SH-SY5Y (cell line): ENCODE measurements around the gene NFIA.

Source experiments
- GATA2 ChIP-seq: IDR thresholded peaks from 2 replicates; pipeline ENCODE4 v1.6.1; 2011; ENCODE audit warnings: mild to moderate bottlenecking, low read depth, low read length
- GATA3 ChIP-seq: IDR thresholded peaks from 2 replicates; pipeline ENCODE4 v1.6.1; 2011; ENCODE audit warnings: low read depth, mild to moderate bottlenecking, low read length, moderate library complexity

- TF ChIP-seq GATA2 (no peak), GATA3 (no peak)
These were observed 310.3 kb downstream of the NFIA start for GRCh38 chr1:61392409-61393242.
